B cell (primary cell): ENCODE results near the gene MCEE.
"Not testable (repeated sequence)": the region's sequence is repeated elsewhere in the genome, so short reads cannot be mapped to it uniquely, and the experiment has no call there.

Experiments used
- EZH2 ChIP-seq: IDR thresholded peaks from 2 replicates; pipeline ENCODE4 v1.6.1; 2012; ENCODE audit warnings: borderline replicate concordance, low read depth, mild to moderate bottlenecking, moderate library complexity, low read length; ENCODE audit not compliant: insufficient read depth, poor library complexity, severe bottlenecking
- TF ChIP-seq, protein P1 (sequence below): fragments of 200-600 bp; IDR thresholded peaks from one replicate; pipeline ENCODE4 v1.8.0; 2022; ENCODE audit warnings: antibody characterized with exemption, mild to moderate bottlenecking

DNA sequence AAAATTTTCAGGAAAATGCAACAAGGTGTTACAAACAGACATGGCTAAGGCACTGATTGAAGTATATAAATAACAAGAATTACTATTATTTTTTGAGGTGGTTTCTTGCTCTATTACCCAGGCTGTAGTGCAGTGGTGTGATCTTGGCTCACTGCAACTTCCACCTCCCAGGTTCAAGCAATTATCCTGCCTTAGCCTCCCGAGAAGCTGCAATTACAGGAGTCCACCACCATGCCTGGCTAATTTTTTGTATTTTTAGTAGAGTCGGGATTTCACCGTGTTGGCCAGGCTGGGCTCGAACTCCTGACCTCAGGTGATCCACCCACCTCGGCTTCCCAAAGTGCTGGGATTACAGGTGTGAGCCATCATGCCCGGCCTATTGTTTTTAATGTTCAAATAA is 23.6 kb downstream of the MCEE start:
- TF ChIP-seq, protein P1, sequence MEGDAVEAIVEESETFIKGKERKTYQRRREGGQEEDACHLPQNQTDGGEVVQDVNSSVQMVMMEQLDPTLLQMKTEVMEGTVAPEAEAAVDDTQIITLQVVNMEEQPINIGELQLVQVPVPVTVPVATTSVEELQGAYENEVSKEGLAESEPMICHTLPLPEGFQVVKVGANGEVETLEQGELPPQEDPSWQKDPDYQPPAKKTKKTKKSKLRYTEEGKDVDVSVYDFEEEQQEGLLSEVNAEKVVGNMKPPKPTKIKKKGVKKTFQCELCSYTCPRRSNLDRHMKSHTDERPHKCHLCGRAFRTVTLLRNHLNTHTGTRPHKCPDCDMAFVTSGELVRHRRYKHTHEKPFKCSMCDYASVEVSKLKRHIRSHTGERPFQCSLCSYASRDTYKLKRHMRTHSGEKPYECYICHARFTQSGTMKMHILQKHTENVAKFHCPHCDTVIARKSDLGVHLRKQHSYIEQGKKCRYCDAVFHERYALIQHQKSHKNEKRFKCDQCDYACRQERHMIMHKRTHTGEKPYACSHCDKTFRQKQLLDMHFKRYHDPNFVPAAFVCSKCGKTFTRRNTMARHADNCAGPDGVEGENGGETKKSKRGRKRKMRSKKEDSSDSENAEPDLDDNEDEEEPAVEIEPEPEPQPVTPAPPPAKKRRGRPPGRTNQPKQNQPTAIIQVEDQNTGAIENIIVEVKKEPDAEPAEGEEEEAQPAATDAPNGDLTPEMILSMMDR = not testable (repeated sequence)
- not testable (repeated sequence) for TF ChIP-seq EZH2
